NCI-H128 (cell line): Measurements from ENCODE around the gene FOXN1.

Experiments
- DNase-seq: peaks from one replicate; lab custom pipeline; 2025; ENCODE audit not compliant: unreplicated experiment; lab: John Stamatoyannopoulos, UW

FOXN1 gene

DNA sequence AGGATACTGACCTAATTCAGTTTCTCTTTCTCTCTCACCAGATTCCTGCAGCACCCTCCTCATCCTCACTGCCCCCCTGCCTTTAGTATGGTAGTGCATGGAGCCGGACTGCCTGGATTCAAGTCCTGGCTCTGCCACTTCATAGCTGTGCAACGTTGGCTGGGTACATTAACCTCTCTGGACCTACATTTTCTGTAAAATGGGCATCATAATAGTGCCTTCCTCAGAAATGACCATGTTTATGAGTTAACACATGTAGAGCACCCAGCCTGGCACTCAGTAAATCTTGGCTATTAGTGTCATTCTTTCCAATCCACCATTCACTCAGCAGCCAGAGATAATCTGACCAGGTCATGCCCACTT is 39.0 kb downstream of the FOXN1 start:
- DNase-seq = no peak

DNA sequence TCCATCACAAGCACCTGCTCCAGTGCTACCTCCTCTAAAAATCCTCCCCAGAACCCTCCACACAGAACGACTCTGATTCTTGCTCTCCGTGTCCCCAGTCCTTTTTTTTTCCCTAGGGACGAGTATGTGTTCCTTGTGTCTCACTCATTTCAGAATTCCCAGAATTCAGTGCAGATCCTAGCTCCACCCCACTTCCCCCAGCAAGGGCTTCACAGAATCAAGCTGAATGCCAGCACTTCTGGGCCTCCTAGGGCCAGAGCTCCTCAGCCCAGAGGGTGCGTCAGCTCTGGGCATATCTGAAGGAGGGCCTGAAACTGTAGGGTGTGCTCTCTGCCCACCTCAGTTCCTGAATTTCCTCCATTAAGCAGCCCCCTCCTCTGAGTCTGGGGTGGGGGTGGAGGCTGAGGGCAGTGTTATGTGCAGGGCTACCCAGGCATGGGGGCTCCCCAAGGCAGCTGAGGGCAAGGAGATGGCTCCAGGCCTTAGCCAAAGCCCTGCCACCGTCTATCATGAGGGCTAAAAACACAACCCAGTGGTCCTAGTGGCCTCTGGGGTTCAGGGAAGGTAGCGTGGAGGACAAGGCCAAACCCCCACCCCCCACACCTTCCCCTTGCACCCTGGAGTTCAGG is 39.8 kb downstream of the FOXN1 start:
- DNase-seq = no peak

DNA sequence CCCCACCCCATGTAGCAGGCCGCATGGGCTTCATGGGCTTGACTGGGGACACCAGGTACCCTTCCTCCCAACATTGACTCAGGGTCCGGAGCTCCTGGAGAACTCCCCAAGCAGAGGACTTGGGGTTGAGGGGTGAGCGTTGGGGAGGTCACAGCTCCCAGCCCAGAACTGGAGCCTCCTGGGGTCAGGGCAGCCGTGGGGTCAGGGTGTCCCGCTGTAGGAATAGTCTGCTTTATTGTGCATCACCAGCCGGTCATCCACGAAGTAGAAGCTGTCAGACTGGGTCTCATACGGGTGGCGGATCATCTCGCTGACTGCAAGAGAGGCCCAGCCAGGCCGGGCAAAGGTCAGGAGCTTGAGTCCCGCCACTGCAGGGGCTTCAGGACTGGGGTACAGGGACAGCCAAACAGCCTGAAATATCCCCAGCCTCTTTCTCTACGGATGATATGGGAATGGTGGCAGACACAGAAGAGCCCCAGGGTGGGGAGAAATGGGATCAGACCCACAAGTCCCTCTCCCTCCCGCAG is 41.0 kb downstream of the FOXN1 start:
- no peak for DNase-seq

DNA sequence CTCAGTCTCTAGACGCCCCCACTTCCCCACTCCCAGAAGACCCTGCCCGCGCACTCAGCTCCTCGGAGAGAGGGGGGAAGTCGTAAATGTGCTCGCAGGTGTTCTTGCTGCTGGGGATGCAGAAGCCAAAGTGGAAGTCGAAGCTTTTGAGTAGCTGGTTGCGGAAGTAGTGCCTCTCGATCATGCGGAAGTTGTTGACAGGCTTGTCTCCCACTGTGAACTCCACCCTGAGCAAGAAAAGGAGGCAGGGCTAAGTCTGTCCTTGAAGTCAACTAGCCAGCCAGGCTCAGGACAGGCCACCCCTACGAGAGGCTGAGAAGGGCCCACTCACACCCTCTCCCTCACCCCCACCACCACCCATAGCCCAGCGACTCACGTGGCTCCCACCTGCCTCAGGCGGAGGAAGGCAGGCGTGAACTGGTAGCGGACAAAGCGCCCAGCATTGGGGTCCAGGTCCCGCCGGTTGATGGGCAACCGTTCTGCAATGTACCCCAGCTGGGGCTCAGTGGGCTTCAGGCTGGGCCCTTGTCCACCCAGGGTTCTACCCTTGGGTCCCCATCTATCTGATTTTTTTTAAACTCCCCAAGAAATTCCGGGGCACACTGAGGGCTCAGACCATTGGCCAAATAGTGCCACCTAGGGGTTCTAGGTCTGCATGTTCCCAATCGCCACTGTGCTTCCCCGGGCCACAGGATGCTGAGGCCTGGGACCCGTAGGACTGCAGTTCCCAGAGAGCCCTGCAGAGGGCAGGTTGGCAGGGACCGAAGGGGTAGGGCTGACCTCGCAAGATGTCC is 41.7 kb downstream of the FOXN1 start:
- no peak for DNase-seq

DNA sequence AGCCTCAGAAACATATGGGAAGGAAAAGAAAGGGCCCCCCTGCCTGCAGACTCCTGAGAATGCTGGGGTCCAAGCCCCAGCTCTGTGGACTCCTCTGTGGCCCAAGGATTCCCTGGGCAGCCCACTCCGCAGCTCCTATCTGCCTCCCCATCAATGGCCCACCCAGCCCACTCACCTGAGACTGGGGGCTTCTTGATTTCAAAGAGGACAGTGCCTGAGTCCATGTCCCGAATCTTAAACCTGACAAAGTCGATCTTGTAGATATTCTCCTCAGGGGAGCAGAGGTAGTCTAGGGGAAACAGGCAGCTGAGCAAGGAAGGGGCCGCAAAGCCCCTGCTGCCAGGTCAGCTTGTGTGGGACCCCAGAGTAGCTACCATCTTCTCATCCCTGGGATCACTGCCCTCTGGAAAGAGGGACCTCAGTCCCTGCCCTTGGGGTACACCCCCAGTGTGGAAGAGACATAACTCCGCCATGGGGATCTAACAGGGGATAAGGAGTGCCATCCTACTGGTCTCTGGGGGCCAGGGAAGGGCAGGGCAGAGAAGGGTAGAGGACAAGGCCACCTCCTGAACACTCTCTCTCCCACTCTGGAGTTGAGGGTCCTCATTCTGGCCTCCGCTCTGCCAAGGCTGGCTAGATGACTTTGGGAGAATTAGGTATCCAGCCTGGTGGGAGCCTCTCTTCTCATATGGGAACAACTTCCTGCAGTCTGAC is 42.4 kb downstream of the FOXN1 start:
- no peak for DNase-seq

DNA sequence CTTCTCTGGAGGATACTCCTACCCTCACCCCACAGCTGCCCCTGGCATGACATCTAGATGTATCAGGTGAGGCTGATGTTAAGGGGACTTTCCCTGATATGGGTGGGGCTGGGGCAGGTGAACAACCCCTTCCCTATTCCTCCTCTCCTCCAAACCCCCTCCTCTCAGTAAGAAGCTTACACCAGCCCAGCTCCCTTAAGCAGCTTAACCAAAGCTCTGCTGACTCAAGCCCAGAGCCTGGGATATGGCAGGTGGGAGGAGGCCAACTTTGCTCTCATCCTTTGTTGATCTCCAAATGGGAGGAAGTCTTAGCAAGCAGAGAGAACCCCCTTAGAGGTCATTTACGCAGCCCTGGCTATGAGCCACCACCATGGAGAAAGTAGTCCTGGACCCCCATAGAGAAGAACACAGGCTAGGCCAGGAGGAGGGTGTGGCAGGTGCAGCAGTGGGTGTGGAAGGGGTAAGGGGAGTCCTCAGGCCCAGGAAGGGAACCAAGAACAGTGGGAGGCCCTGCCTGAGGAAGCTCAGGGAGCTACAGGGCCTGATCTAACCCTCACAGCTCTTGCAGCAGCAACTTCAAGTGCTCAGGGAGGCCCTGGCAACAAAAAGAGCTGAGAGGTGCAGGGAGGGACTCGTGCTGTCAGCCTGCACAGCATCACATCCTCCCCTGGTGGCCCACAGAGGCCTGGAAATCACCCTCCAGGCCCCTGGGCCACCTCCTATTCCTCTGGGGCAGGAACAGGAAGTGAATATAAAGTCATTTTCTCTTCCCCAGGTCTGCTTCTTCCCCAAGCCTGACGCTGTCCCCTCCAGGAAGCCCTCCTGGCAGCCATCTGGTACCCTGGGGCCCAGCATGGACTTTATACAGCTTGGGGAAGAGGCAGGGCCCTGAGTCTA is 43.3 kb downstream of the FOXN1 start:
- no peak for DNase-seq

DNA sequence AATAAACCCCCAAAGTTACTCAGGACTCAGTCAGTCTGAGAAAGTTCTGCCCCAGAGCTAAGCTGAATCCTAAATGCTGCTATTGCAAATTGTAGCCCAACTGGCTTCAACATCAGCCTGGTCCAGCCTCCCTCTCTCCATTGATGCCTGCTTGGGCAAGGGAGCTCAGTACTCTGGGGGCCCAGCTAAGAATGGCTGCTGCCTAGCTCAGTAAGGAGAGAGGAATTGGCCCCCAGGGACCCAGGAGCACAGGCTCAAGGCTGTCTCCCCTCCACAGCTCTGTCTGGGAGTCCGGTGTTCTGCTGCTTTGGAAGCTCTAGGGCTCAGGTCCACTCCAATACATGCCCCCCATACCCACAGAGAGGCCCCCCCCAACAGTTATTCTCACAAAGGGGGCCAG is 44.7 kb downstream of the FOXN1 start:
- no peak for DNase-seq

DNA sequence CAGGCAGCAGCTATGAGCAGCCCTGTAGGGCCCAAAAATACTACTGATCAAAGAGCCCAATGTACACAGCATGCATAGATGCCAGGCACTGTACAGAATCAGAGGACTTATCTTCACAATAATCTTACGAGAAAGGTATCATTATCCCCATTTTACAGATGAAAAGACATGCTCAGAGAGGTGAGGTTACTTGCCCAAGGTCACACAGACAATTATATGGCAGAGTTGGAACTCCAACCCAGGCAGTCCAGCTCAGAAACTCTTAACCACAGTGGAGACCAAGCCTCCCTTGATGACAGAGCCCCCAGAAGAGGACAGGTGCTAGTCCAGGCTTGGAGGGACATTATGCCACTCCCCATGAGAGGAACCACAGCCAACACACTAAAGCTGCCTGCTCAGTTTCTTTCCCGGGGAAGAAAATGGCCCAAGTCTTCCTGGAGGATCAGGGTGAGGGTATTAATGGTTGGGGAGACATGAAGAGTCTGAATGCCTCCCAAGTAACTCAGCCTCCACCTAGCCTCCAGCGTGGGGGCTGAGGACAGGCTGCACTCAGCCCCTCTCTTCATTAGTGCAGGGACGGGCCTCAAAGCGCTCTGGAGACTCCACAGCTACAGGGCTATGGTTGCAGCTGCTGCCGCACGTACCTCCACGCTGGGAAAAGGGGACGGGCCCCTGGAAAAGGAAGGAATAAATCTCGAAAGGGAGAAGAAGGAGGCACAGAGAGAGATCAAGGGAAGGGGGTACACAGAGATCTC is 45.5 kb downstream of the FOXN1 start:
- no peak for DNase-seq

DNA sequence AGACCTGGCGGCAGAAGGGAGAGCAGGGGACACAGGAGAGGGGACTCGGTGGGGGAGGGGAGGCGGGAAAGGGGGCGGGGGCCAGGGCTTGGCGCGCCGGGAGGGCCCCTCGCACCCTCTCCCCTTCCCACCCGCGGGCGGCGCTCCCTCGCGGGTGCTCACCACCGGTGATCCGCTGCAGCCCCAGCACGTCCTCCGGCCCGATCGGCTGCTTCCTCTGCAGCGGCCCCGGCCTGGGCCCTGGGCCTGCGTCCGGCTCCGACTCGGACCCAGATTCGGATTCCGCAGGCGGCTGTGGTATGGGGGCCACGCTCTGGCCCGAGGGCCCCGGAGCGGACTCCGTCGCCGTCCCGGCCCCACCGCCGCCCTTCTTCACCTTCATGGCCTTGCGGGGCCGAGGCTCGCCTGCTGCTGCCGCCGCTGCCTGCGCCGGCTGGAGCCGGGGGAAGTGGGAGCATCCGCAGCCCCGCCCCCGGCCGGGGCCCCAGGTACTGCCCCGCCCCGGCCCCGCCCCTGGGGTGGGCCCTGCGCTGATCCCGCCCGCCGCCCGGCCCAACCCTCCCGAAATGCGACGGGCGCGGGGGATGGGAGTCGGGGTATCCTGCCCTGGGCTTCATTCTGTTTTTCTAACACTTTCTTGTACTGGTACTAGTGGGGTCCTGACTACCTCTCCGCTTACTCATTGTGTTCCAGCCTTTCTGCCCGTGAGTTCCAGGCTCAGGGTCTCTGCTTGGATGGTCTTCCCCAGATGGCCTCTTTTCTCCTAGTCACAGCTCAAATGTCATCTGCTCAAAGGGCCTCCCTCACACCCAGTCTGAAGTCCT is 46.2 kb downstream of the FOXN1 start, which contains the start of gene UNC119:
UNC119 (minus strand) TSS at position 449 of the 824 bp plus-strand sequence; CDS start at position 382, 67 bp downstream.
- DNase-seq = peak; percentile 17

DNA sequence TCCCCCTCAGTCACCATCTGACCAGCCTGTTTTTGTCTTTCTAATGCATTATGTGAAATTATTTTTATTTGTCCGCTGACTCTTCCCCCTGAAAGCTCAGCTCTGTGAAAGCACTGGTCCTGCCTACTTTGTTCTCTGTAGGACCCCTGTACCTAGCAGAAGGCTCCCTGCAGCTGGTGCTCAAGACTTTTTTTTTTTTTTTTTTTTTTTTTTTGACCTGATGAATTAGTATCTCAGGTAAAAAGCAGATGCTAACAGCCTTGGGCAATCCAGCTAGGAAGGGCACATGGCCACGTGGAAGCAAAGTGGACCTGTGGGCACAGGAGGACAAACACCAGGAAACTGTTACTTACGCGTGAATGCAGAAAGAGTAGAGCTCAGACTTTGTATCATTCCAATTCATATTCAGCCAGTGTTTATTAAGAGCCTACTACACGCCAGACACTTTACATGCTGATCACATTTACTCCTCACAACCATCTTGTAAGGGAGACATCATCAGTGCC is 46.9 kb downstream of the FOXN1 start:
- DNase-seq = no peak

DNA sequence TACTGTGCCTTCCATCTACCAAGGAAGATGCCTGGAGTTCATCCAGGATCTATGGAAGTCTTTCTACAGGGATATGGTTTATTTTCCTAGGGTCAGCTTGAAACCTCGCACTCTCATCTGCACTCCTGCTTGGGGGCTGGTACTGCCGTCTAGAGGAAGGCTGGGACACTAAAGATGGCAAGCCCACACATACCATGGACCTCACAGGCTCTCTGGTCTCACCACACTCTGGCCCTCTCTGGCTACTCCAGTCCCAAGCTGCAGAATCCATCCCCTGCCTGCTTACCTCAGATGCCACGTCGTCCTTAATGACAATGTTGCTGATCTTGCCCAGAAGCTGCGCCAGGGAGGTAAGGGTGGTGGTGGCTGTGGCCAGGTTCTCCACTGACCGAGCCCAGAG is 48.4 kb downstream of the FOXN1 start:
- DNase-seq = no peak

DNA sequence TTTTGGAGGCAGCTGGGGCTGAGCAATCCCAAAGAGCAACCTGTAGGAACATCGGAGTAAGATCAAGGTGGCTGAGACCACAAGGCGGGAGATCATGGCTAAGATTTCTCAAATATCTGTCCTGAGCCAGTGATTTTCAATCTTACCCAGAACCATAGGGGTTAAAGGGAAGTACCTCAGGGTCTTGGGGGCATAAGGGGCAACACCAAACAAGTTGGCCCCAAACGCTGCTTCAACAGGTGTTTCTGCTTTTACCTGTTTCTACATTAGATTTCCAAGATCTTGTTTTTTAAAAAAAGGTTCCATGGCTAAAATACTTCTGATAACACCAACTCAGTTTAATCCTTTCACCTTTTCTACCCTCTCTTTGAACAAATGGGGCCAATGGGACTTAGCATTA is 48.9 kb downstream of the FOXN1 start:
- no peak for DNase-seq

DNA sequence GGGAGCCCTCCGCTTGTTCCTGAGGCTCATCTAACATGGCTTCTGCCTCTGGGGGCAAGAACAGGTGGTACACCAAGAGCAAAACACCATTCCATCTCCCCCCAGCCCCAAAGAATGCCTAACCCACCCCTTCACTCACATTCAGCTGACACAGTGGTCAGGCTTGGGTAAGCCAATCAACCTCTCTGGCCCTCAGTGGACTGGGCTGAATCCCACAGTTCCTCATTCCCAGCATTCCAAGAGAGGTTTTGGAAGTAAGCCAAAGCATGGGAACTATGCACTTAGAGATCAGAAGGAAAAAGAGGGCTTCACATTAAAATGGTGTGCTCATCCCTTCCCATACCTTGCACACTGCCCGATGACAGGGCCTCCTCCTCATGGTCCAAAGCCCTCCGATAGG is 57.3 kb downstream of the FOXN1 start:
- DNase-seq = no peak

DNA sequence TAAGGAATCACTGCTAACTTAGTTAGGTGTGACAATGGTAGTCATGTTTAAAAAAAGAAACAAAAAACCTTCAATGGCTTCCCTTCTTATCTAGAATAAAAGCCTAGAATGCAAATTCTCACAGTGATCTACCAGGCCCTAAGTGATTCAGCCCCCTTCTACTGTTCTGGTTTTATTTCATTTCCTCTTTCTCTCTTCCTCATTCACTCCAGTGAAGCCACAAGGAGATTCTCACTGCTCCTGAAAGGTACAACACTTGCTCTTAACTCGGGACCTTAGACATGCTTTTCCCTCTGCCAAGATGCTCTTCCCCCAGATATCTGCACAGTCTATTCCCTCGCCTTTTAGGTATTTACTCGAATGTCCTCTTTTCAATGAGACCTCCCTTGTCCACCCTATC is 61.5 kb downstream of the FOXN1 start:
- DNase-seq = no peak

DNA sequence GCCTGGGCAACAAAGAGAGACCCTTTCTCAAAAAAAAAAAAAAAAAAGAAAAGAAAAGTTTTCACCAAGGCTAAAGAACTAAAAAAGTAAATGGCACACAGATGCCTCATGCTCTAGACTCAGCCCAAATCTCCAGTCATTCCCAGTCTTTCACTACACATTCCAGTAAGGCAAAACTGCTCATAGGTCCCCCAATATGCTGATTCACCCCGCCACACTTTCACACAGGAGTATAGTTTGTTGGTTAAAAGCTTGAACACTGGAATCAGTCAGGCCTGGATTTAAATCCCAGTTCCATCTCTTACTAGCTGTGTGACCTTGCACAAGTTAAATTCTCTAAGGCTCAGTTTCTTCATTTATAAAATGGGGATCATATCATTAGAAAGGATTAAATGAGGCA is 63.3 kb downstream of the FOXN1 start:
- no peak for DNase-seq

DNA sequence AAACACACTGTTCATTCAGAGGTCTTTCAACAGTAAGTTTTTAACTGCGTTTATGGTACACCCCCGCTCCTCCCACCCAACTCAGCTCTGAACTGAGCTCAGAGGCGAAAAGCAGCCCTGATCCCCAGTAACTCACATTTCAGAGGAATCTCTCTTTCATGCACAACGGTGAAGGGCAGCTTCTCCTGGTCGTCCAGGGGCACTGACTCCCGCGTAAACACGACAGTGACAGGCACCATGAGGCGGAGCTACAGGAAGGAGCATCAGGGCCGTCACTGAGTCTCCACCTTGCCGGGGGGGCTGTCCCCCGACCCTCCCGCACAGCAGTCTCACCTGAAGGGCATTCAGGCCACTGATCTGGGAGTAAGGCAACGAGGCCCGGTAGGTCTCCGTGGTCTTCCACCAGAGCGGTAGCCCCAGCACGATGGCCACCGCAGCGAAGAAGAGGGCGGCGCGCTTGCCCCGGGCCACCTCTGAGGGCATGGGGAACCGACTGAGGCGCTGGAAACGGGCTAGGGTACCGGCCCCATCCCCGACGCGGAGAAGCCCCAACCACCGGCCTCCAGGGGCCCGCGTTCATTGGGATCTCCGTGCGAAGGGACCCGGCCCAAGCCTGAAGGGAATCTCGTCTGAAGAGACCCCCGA is 64.7 kb downstream of the FOXN1 start:
- no peak for DNase-seq

DNA sequence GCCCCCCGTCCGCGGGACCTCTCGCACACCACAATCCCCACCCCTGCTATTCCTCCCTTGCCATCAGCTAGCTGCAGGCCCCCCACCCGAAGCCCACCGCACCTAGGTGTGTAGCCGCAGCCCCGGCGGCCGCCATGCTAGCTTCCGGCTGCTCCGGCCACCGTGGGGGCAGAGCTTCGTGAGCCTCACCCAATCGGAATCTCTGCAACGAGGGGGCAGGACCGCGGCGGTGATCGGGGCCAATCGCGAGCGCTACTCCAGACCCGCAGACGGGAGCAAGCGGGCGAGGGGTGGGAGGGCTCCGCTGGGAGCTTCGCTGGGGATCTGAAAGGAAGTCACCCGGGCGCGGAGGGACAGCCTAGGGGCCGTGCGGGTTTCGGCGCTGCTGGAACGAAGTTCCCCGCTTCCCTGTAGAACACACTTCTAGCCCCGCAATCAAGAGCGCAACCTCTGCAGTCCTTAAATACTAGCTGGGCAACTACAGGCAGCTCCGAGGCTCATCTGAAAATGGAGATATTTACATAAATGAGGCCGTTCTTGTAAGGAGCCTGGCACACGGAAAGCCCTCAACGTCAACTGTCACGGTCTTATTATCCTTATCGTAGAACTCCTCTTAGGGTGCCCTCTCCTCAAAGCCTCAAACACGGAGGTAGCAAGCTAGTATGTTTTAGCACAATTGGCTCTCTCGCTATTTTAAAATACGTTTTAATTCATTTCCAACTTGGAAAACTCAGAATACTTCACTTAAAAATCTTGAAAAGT is 65.4 kb downstream of the FOXN1 start, which contains the start of gene PIGS:
PIGS (minus strand) TSS at position 164 of the 762 bp plus-strand sequence; CDS start at position 136, 28 bp downstream.
- DNase-seq = peak; percentile 81
